Brain pericyte (primary cell): ENCODE measurements around the gene NOL11.
"Not testable (repeated sequence)": the region's sequence is repeated elsewhere in the genome, so short reads cannot be mapped to it uniquely, and the experiment has no call there.

Experiments used
- DNase-seq: peaks from one replicate; pipeline ENCODE4 v3.0.0-alpha.2; 2012; ENCODE audit warnings: low read depth, low spot score

NOL11 gene

GRCh38 chr17:67708378-67708777 lies 9.4 kb upstream of the NOL11 start:
- DNase-seq: no peak

- DNase-seq: no peak
Observed at GRCh38 chr17:67711916-67712315, 5.8 kb upstream of the NOL11 start.

DNA sequence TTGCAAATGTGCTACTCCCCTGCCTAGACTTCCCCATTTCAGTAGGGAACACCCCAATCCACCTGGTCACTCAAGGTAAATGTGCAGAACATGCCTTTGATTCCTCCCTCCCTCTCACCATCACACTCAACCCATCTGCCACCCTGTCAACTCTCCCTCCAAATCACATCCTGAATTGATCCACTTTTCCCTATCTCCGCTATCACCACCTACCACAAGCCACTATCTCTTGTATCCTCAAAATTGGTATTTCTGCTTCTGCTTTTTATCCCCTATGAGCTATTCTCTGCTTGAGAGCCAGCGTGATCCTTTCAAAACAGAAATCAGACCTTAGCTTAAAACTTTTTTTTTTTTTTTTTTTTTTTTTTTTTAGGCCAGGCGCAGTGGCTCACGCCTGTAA lies 5.4 kb upstream of the NOL11 start:
- DNase-seq: no peak

GRCh38 chr17:67713169-67713568 lies 4.6 kb upstream of the NOL11 start:
- DNase-seq: no peak

DNA sequence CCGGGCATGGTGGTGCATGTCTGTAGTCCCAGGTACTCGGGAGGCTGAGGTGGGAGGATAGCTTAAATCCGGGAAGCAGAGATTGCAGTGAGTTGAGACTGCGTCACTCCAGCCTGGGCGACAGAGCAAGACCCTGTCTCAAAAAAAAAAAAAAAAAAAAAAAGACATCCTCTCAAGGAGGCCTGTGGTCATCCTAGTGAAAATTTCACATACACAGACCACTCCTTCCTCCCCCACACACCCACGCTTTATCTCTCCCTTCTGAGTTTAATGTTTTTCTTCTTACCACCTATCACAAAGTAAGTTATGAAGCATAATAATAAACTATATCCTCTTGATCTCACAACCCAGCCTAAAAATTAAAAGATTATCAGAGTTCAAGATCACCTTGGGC lies 1.3 kb upstream of the NOL11 start:
- DNase-seq: no peak

DNA sequence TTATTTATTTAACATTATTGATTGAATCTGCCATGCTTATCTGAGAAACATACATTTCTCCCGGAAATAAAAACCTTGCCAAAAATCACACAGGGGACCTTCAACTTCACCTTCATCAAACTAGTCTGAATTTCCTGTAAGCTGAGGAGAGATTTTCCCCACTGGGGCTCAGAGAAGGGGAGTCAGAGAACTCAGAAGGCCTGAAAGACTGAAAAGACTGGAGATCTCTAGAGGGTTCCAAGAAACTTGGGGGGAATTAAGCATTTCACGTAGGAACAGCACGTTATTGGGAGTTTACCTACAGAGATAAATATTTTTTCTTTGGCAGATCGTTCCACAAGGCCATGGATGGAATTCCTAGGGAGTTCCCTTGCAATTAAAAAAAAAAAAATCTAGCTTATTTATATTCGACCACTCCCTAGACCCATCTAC lies 528 bp upstream of the NOL11 start:
- no peak for DNase-seq

DNA sequence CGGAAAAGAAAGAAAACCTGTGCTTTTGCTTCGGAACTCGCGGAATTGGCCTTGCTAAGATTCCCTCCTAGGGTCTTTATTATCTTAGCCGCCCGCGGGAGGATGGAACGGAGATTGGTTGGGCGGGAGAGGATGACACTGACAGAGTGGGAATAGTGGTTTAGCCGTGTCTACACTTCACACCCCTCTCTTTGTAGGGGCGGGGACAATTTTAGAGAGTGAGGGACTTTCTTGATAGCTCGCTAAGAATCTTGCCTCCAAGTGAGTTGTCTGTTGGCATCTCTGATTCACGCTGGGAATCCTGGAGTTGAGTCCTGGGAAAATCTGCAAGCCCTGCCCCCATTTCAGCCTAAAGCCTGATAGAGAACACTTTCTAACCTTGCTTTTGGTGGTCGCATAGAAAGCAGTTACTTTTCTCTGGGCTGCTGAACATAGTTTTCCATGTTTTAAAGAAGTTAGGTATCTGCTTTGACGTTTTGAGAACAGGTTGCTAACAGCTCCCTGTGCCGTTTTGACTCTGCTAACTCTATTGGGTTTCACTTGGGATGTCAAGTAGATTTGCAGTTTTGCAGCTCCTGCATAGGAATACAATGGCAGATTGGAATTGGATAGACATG lies 697 bp downstream of the NOL11 start:
- no peak for DNase-seq

DNA sequence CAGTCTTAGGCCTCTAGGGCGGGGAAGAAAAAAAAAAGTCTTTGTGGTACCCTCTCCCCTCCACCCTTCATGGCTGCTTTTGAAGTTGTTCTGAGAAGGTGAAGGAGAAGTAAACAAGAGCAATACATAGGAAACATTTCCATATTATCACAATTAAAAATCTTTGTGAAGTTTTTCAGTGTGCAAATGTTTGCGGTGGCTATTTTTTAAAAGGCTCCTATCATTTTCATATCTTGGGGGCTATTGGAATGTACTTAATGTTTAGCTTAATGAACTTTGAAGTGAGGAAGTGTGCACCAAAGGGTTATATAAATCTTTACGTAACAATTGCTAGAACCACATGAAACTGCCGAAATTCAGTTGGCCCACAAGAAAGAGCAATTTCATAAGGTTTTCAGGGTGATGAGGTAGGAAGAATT lies 7.6 kb downstream of the NOL11 start:
- no peak for DNase-seq

- no peak for DNase-seq
Observed at GRCh38 chr17:67725807-67726206, 8.1 kb downstream of the NOL11 start.

GRCh38 chr17:67727152-67728039 lies 9.7 kb downstream of the NOL11 start:
- not testable (repeated sequence) for DNase-seq

- no peak for DNase-seq
Observed at GRCh38 chr17:67729903-67730302, 12.2 kb downstream of the NOL11 start.

DNA sequence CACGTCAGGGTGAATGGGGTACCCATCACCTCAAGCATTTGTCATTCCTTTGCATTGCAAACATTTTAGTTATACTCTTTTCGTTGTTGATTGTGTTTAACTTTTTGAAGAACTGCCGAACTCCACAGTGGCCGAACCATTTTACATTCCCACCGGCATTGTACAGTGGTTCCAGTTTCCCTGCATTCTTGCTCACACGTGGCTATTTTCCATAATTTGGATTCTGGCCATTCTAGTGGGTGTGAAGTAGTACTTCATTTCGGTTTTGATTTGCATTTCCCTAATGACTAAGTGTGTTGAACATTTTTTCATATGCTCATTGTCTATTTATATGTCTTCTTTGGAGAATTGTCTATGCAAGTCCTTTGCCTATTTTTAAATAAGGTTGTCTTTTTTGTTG lies 13.0 kb downstream of the NOL11 start:
- DNase-seq: no peak

DNA sequence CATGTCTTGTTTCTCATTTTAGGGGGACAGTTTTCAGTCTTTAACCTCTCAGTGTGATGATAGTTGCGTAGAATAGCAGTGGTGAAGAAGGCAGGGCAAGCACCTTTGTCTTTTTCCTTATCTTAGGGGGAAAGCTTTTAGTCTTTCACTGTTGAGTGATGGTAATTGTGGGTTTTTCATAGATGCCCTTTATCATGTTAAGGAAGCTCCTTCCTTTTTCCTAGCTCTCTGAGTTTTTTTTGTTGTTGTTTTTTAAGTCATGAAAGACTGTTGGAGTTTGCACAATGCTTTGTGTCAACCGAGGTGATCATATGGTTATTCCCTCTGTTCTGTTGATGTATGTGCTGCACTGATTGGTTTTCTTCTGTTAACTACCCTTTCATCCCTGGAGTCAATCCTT lies 15.7 kb downstream of the NOL11 start:
- no peak for DNase-seq

GRCh38 chr17:67737145-67737544 lies 19.4 kb downstream of the NOL11 start:
- no peak for DNase-seq

- no peak for DNase-seq
Observed at GRCh38 chr17:67742025-67742424, 24.3 kb downstream of the NOL11 start.

- no peak for DNase-seq
Observed at GRCh38 chr17:67746704-67747571, 29.2 kb downstream of the NOL11 start.

DNA sequence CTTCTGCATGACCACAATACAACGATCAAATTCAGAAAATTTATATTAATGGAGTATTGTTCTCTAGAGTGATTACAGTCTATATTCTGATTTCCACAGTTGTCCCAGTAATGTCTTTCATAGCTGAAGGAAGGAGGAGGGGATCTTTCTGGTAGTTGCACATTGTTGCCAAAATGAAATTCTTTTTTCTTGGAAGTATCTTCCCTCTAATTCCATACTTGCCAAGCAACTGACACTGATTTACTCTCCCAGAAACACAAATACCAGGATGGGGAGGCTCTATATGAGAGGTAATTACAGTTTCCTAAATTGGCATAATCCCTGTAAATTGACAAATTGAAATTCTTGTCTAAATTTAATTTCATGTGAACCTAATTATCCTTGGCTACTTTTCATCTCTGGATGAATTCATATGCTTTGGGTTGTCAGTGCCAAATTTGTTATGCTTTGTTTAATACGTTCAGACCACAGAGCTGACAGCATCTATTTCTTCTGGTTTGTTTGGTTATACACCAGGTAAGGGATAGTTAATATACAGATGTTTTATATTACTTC lies 30.0 kb downstream of the NOL11 start:
- no peak for DNase-seq

DNA sequence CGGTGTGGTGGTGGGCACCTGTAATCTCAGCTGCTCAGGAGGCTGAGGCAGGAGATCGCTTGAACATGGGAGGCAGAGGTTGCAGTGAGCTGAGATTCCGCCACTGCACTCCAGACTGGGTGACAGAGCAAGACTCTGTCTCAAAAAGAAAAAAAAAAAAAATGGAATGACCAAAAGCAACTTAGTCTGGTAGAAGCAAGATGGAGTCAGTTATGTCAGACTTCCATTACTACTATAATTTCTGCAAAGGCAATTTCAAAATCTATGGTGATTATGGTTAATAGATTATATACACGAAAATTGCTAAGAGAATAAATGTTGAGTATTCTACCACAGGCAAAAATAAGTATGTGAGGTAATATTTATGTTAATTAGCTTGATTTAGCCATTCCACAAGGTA lies 32.3 kb downstream of the NOL11 start:
- DNase-seq: no peak

DNA sequence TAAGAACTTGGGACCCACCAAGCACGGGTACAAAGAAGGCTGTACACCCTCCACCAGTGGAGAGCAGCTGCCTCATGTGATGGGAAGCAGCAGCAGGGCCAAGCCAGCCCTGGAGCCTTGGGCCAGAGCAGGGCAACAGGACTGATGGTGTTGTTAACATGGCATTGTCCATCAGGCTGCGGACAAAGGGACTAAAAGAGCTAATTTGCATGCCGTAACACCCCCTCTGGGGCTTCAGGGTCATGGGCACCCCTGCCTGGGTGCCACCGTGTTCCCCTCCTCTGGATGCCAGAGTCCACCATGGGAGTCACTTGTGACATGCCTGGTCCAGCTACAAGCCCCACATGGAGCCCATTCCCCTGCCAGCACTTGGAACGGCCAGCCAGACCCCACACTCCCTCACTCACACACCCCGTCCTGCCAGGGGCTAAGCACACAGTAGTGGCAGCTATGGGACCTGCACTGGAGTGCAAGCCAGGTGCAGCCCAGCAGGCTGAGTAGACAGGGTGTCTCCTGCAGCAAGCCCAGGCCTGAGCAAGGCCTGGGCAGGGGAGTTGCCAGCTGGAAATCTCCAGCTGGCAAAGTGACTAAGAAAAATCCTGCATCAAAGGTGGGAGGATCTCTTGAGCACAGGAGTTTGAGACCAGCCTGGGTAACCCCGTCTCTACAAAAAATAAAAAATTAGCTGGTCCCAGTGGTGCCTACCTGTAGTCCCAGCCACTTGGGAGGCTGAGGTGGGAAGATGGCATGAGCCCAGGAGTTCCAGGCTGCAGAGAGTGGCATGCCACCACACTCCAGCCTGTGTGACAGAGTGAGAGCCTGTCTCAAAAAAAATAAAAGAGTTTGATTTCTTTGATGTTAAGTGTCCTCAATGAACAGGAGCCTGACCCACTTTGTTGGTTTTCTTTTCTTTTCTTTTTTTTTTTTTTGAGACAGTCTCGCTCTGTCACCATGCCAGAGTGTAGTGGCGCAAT lies 33.7 kb downstream of the NOL11 start:
- no peak for DNase-seq

DNA sequence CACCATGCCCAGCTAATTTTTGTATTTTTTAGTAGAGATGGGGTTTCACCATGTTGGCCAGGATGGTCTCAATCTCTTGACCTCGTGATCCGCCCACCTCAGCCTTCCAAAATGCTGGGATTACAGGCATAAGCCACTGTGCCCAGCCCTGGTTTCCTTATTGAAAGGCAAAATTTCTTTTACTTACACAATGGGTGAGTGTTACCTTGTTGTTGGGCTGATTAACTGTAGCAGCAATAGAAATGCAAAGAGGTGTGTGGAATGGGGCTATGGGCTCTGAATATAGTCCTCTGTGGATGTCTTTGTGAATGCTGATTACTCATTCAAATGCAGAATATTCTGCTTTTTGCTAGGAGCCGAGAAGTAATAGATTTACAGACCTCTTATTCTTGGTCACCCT lies 34.4 kb downstream of the NOL11 start:
- not testable (repeated sequence) for DNase-seq

DNA sequence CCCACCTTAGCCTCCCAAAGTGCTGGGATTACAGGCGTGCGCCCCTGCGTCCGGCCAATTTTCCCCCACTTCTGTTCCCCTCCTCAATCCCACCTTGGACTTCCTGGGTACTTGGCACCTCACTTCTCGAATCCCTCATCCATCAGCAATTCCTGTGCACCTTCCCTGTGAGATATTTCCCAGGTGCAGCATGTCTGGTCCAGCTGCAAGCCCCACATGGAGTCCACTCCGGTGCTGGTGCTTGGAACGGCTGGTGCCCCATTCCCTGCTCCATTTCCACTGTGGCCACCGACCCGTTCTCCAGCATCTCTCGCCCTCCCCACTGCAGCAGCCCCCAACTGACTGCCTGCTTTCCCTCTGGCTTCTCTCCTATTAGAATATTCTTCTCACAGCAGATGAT lies 35.3 kb downstream of the NOL11 start:
- no peak for DNase-seq
